Astrocyte of the cerebellum (primary cell): Measurements from ENCODE around the gene ZSWIM4.

Experiments used
- DNase-seq: peaks from one replicate; pipeline ENCODE4 v3.0.0-alpha.2; 2011; ENCODE audit warnings: low read depth
- H3K4me3 ChIP-seq: 2 replicates; pipeline ENCODE4 v1.5.1; 2011; ENCODE audit warnings: mild to moderate bottlenecking, low read depth, low read length, moderate library complexity
- in situ Hi-C: cut with HindIII; loops from 2 replicates; pipeline ENCODE4 v1.10.0; 2017; ENCODE audit warnings: low sequenced_read_pairs
- TF ChIP-seq, protein P1 (sequence below): IDR thresholded peaks from 2 replicates; pipeline ENCODE4 v1.5.1; 2012; ENCODE audit warnings: low read length, low read depth, moderate library complexity, mild to moderate bottlenecking; ENCODE audit errors: missing control alignments

Gene ZSWIM4

GRCh38 chr19:13881251-13881691, 86.0 kb downstream of the ZSWIM4 start:
- TF ChIP-seq, protein P1, sequence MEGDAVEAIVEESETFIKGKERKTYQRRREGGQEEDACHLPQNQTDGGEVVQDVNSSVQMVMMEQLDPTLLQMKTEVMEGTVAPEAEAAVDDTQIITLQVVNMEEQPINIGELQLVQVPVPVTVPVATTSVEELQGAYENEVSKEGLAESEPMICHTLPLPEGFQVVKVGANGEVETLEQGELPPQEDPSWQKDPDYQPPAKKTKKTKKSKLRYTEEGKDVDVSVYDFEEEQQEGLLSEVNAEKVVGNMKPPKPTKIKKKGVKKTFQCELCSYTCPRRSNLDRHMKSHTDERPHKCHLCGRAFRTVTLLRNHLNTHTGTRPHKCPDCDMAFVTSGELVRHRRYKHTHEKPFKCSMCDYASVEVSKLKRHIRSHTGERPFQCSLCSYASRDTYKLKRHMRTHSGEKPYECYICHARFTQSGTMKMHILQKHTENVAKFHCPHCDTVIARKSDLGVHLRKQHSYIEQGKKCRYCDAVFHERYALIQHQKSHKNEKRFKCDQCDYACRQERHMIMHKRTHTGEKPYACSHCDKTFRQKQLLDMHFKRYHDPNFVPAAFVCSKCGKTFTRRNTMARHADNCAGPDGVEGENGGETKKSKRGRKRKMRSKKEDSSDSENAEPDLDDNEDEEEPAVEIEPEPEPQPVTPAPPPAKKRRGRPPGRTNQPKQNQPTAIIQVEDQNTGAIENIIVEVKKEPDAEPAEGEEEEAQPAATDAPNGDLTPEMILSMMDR: no peak
- H3K4me3 ChIP-seq: no peak overlapping the region
- in situ Hi-C loops: no loop called here
- DNase-seq: peak; percentile 39
